SK-N-SH (cell line): ENCODE results near the gene SYCE1L. TPM values are rescaled to one million over a fixed set of nuclear protein-coding genes. Genes with fewer than 3 reads are reported as not detected.

ENCODE experiments used
- CTCF ChIA-PET: fragments of 300-600, 350-600 bp; formaldehyde crosslinking; extraction: SDS; loops from one replicate; lab custom pipeline; 2021; lab: Yijun Ruan, JAX
- POLR2A ChIA-PET: fragments of 350-600 bp; sonication (Branson Sonifier 250); formaldehyde crosslinking; extraction: SDS; loops from one replicate; lab custom pipeline; 2020; ENCODE audit warnings: antibody characterized with exemption, inconsistent platforms; lab: Yijun Ruan, JAX
- DNase-seq: peaks from one replicate; pipeline ENCODE4 v3.0.0; 2012
- H2AFZ ChIP-seq: fragments of 200-600 bp; sonication (generic); 2 replicates; pipeline ENCODE4 v1.8.1; 2016; ENCODE audit warnings: antibody characterized with exemption, mild to moderate bottlenecking, low read depth
- H3F3A ChIP-seq: fragments of 200-600 bp; sonication (generic); replicated peaks from 2 replicates; pipeline ENCODE3; 2016; ENCODE audit warnings: antibody characterized with exemption, mild to moderate bottlenecking; ENCODE audit not compliant: insufficient read depth
- H3K27ac ChIP-seq, 2 experiments: fragments of 200-500 bp in 1 of 2; fragments of 200-600 bp in 1 of 2; sonication (Bioruptor generic) in 1 of 2; sonication (generic), shearing (Covaris generic) in 1 of 2; 2 replicates each; pipeline versions ENCODE4 v1.5.1 to v1.6.1; 2014 to 2016; ENCODE audit warnings: low read depth in 2 of 2, inconsistent platforms in 1 of 2, low read length in 1 of 2, mild to moderate bottlenecking in 1 of 2, mixed read lengths in 1 of 2
- H3K27me3 ChIP-seq: fragments of 200-600 bp; sonication (generic), shearing (Covaris generic); 2 replicates; pipeline ENCODE4 v1.6.1; 2016; ENCODE audit warnings: mixed run types; ENCODE audit not compliant: insufficient read depth
- H3K36me3 ChIP-seq, 2 experiments: fragments of 200-500 bp in 1 of 2; fragments of 200-600 bp in 1 of 2; sonication (Bioruptor generic) in 1 of 2; sonication (generic) in 1 of 2; replicated peaks in 1 of 2; 2 replicates each; pipeline versions ENCODE3 to v1.5.1; 2014 to 2016; ENCODE audit warnings: low read length in 1 of 2, mild to moderate bottlenecking in 1 of 2; ENCODE audit not compliant: insufficient read depth in 2 of 2, control insufficient read depth in 1 of 2
- H3K4me1 ChIP-seq, 2 experiments: fragments of 200-500 bp in 1 of 2; fragments of 200-600 bp in 1 of 2; sonication (Bioruptor generic) in 1 of 2; sonication (generic), shearing (Covaris generic) in 1 of 2; 2 replicates each; pipeline versions ENCODE4 v1.5.1 to v1.6.1; 2014 to 2016; ENCODE audit warnings: low read depth in 1 of 2, low read length in 1 of 2, mixed run types in 1 of 2; ENCODE audit not compliant: insufficient read depth in 2 of 2, control insufficient read depth in 1 of 2
- H3K4me2 ChIP-seq: fragments of 200-600 bp; sonication (generic), shearing (Covaris generic); 2 replicates; pipeline ENCODE4 v1.6.1; 2017; ENCODE audit warnings: mixed run types
- H3K4me3 ChIP-seq, 2 experiments: fragments of 200-500 bp in 1 of 2; fragments of 200-600 bp in 1 of 2; sonication (Bioruptor generic) in 1 of 2; sonication (generic), shearing (Covaris generic) in 1 of 2; 2 replicates each; pipeline versions ENCODE4 v1.5.1 to v1.8.1; 2014 to 2016; ENCODE audit warnings: low read depth in 2 of 2, inconsistent platforms in 1 of 2, low read length in 1 of 2, mild to moderate bottlenecking in 1 of 2, mixed read lengths in 1 of 2, moderate library complexity in 1 of 2
- H3K79me2 ChIP-seq: fragments of 200-600 bp; sonication (generic); 2 replicates; pipeline ENCODE4 v1.8.1; 2017; ENCODE audit warnings: mild to moderate bottlenecking; ENCODE audit not compliant: insufficient read depth
- H3K9ac ChIP-seq: fragments of 200-600 bp; sonication (generic); 2 replicates; pipeline ENCODE4 v1.6.1; 2017; ENCODE audit warnings: mixed run types
- H3K9me2 ChIP-seq: fragments of 200-600 bp; sonication (generic); 2 replicates; pipeline ENCODE4 v1.6.1; 2017; ENCODE audit warnings: mixed run types
- H3K9me3 ChIP-seq: fragments of 200-600 bp; sonication (generic); 2 replicates; pipeline ENCODE4 v1.6.1; 2017; ENCODE audit warnings: mixed run types, mild to moderate bottlenecking, moderate library complexity
- H4K20me1 ChIP-seq: fragments of 200-600 bp; sonication (generic); 2 replicates; pipeline ENCODE4 v1.6.1; 2017; ENCODE audit warnings: mild to moderate bottlenecking, mixed run types; ENCODE audit not compliant: insufficient read depth
- EP300 ChIP-seq, 2 experiments: IDR thresholded peaks; 2 replicates each; pipeline versions ENCODE4 v1.4.0 to v1.6.1; 2012; ENCODE audit warnings: borderline replicate concordance in 1 of 2, low read depth in 1 of 2, low read length in 1 of 2
- EZH2phosphoT487 ChIP-seq: fragments of 200-600 bp; sonication (generic); IDR thresholded peaks from 2 replicates; pipeline ENCODE4 v1.6.1; 2017; ENCODE audit warnings: low read depth, mixed run types, mild to moderate bottlenecking, antibody characterized with exemption, moderate library complexity, borderline replicate concordance
- FOSL2 ChIP-seq: IDR thresholded peaks from 2 replicates; pipeline ENCODE4 v1.4.0; 2012; ENCODE audit warnings: low read depth, mild to moderate bottlenecking, moderate library complexity, borderline replicate concordance
- GABPA ChIP-seq: IDR thresholded peaks from 2 replicates; pipeline ENCODE4 v1.4.0; 2012; ENCODE audit warnings: low read depth, mild to moderate bottlenecking
- JUND ChIP-seq: IDR thresholded peaks from 2 replicates; pipeline ENCODE4 v1.4.0; 2012
- MEF2A ChIP-seq: IDR thresholded peaks from 2 replicates; pipeline ENCODE4 v1.4.0; 2012; ENCODE audit warnings: low read depth, borderline replicate concordance
- NRF1 ChIP-seq: IDR thresholded peaks from 2 replicates; pipeline ENCODE4 v1.6.1; 2012; ENCODE audit warnings: low read depth, mild to moderate bottlenecking, low read length
- POLR2AphosphoS5 ChIP-seq: IDR thresholded peaks from 2 replicates; pipeline ENCODE4 v1.6.1; 2012; ENCODE audit warnings: low read depth, low read length
- RAD21 ChIP-seq: IDR thresholded peaks from 2 replicates; pipeline ENCODE4 v1.6.1; 2012; ENCODE audit warnings: mild to moderate bottlenecking, low read length
- RFX5 ChIP-seq: IDR thresholded peaks from 2 replicates; pipeline ENCODE4 v1.6.1; 2012; ENCODE audit warnings: mild to moderate bottlenecking, improper control_type of control experiment, low read length
- RXRA ChIP-seq: IDR thresholded peaks from 2 replicates; pipeline ENCODE4 v1.4.0; 2012; ENCODE audit warnings: low read depth, mild to moderate bottlenecking, borderline replicate concordance
- TCF12 ChIP-seq: IDR thresholded peaks from 2 replicates; pipeline ENCODE4 v1.4.0; 2012
- WGBS: methylation state at CpG from one replicate; pipeline ENCODE4 v1.1.6; 2017; ENCODE audit warnings: low lambda C conversion rate; 5-methylcytosine and 5-hydroxymethylcytosine counted together
- polyA plus RNA-seq, 3 experiments: library from polyadenylated mRNA; depleted of rRNA; stranded (reverse); fragments of >200 nt; gene quantifications; 2 replicates each; pipeline ENCODE4 v1.2.3, GENCODE V29; 2012
- TF ChIP-seq, protein P1 (sequence below): IDR thresholded peaks from 2 replicates; pipeline ENCODE4; 2012
- TF ChIP-seq, protein P2 (sequence below): fragments of 150-350 bp; IDR thresholded peaks from 2 replicates; pipeline ENCODE4 v1.6.1; 2016; ENCODE audit warnings: mild to moderate bottlenecking, low read depth, low read length
- TF ChIP-seq, protein P3 (sequence below): IDR thresholded peaks from 2 replicates; pipeline ENCODE4 v1.4.0; 2012; ENCODE audit warnings: low read depth, borderline replicate concordance

Gene SYCE1L
- polyA plus RNA-seq, 1 of the 3 experiments (the other 2 are of a cell fraction) = 3.5 TPM

DNA sequence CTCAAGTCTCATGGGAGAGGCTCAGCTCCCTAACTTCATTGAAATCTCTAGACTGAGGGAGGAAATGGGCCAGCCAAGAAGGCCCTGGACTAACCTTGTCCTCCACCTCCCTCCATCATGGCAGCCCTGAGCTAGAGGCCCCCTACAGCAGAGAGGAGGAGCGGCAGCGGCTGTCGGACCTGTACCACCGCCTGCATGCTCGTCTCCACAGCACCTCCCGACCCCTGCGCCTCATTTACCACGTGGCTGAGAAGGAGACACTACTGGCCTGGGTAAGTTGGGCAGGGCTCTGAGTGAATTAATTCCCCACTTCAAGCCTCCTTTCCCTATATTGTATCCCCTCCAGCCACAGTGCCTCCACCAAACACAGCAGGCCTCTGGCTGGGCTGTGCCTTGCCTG is 3.8 kb upstream of the SYCE1L start:
- peaks cover 6 to 54% of the 10 kb centered on the region in 2 experiments for H3K36me3 ChIP-seq
- WGBS = 93% methylated on average over 8 of the region's 8 CpGs
- H3K4me2 ChIP-seq = no peak overlapping the region
- H3K9ac ChIP-seq = no peak overlapping the region
- no peaks in the 10 kb centered on the region for H3K9me3 ChIP-seq
- H3K9me2 ChIP-seq = no peaks in the 10 kb centered on the region
- TF ChIP-seq, protein P1, sequence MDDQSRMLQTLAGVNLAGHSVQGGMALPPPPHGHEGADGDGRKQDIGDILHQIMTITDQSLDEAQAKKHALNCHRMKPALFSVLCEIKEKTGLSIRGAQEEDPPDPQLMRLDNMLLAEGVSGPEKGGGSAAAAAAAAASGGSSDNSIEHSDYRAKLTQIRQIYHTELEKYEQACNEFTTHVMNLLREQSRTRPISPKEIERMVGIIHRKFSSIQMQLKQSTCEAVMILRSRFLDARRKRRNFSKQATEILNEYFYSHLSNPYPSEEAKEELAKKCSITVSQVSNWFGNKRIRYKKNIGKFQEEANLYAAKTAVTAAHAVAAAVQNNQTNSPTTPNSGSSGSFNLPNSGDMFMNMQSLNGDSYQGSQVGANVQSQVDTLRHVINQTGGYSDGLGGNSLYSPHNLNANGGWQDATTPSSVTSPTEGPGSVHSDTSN = no peak
- TF ChIP-seq EP300 (IDR thresholded peaks at IDR 0.05; ENCODE audit: borderline replicate concordance in 1 of 2, low read depth in 1 of 2, low read length in 1 of 2) (no peak), MEF2A (no peak)
- H3K27me3 ChIP-seq = no peaks in the 10 kb centered on the region
- H3F3A ChIP-seq = no peaks in the 10 kb centered on the region
- H4K20me1 ChIP-seq = no peaks in the 10 kb centered on the region
- H3K79me2 ChIP-seq = peaks cover 28% of the 10 kb centered on the region
- peaks cover 0 to 13% of the 10 kb centered on the region in 2 experiments; a peak in 3 of 4 replicates for H3K4me1 ChIP-seq
- POLR2A ChIA-PET = no interaction called here
- no peak overlapping the region for H3K27ac ChIP-seq
- H2AFZ ChIP-seq = no peak overlapping the region
- peak; percentile 9 for DNase-seq
- CTCF ChIA-PET = no interaction called here
- no peak overlapping the region for H3K4me3 ChIP-seq

DNA sequence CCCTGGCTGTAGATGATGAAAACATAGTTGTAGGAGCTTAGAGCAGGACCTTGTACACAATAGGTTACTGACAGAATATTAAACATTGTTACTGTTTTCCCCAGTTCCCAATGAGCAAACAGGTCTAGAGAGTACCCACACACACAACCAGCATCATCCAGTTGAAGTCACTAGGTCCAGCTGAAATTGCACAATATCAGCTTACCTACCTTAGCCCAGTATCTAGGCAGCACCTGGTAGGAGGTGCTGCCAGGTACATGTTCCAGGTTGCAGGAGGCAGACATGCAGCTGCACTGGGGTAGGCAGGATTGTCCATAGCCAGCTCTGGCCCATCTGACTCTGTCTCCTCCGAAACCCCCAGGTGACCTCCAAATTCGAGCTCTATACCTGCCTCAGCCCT is 1.5 kb upstream of the SYCE1L start:
- peaks cover 14 to 54% of the 10 kb centered on the region in 2 experiments for H3K36me3 ChIP-seq
- CTCF ChIA-PET = interaction anchor here (1.0 kb wide), 1 partner anchor 14 kb away, joined by 3 read pairs; no protein-coding TSS in a partner anchor
- H2AFZ ChIP-seq = no peak overlapping the region
- no peak overlapping the region for H3K27ac ChIP-seq
- 100% methylated on average over 1 of the region's 2 CpGs for WGBS
- TF ChIP-seq, protein P2, sequence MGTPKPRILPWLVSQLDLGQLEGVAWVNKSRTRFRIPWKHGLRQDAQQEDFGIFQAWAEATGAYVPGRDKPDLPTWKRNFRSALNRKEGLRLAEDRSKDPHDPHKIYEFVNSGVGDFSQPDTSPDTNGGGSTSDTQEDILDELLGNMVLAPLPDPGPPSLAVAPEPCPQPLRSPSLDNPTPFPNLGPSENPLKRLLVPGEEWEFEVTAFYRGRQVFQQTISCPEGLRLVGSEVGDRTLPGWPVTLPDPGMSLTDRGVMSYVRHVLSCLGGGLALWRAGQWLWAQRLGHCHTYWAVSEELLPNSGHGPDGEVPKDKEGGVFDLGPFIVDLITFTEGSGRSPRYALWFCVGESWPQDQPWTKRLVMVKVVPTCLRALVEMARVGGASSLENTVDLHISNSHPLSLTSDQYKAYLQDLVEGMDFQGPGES = no peak
- TF ChIP-seq RXRA = no peak
- TF ChIP-seq EZH2phosphoT487 = no peak
- TF ChIP-seq, protein P3, sequence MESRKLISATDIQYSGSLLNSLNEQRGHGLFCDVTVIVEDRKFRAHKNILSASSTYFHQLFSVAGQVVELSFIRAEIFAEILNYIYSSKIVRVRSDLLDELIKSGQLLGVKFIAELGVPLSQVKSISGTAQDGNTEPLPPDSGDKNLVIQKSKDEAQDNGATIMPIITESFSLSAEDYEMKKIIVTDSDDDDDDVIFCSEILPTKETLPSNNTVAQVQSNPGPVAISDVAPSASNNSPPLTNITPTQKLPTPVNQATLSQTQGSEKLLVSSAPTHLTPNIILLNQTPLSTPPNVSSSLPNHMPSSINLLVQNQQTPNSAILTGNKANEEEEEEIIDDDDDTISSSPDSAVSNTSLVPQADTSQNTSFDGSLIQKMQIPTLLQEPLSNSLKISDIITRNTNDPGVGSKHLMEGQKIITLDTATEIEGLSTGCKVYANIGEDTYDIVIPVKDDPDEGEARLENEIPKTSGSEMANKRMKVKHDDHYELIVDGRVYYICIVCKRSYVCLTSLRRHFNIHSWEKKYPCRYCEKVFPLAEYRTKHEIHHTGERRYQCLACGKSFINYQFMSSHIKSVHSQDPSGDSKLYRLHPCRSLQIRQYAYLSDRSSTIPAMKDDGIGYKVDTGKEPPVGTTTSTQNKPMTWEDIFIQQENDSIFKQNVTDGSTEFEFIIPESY = no peak
- TF ChIP-seq JUND = no peak
- no peak for TF ChIP-seq FOSL2
- TF ChIP-seq, protein P1 = no peak
- TF ChIP-seq RFX5 = no peak
- TF ChIP-seq GABPA = no peak
- no peak for TF ChIP-seq NRF1
- TF ChIP-seq RAD21 = no peak
- no peak for TF ChIP-seq TCF12
- no peak for TF ChIP-seq POLR2AphosphoS5
- POLR2A ChIA-PET = interaction anchor here (0.9 kb wide), 1 partner anchor 14 kb away, joined by 3 read pairs; no protein-coding TSS in a partner anchor
- no peak overlapping the region for H3K4me3 ChIP-seq
- no peaks in the 10 kb centered on the region for H3F3A ChIP-seq
- H3K9me3 ChIP-seq = no peaks in the 10 kb centered on the region
- no peak for DNase-seq
- no peaks in the 10 kb centered on the region for H3K9me2 ChIP-seq
- no peaks in the 10 kb centered on the region for H3K27me3 ChIP-seq
- peaks cover 0 to 4% of the 10 kb centered on the region in 2 experiments; a peak in 1 of 4 replicates for H3K4me1 ChIP-seq
- H3K79me2 ChIP-seq = peaks cover 11% of the 10 kb centered on the region
- no peak overlapping the region for H3K4me2 ChIP-seq
- H3K9ac ChIP-seq = no peak overlapping the region
- no peaks in the 10 kb centered on the region for H4K20me1 ChIP-seq
